Urothelium cell line (cell line): ENCODE measurements around the gene VSIG2.
A peak's percentile ranks its signal among the peaks of the same experiment; 100 is the strongest.

Source experiments
- DNase-seq: peaks from one replicate; pipeline ENCODE4 v3.0.0; 2011; ENCODE audit warnings: low spot score, mixed read lengths
- FAIRE-seq: peaks from 2 replicates; lab custom pipeline; 2011; peaks lifted over from hg19 to GRCh38; lab: Jason Lieb, UNC

VSIG2 gene

DNA sequence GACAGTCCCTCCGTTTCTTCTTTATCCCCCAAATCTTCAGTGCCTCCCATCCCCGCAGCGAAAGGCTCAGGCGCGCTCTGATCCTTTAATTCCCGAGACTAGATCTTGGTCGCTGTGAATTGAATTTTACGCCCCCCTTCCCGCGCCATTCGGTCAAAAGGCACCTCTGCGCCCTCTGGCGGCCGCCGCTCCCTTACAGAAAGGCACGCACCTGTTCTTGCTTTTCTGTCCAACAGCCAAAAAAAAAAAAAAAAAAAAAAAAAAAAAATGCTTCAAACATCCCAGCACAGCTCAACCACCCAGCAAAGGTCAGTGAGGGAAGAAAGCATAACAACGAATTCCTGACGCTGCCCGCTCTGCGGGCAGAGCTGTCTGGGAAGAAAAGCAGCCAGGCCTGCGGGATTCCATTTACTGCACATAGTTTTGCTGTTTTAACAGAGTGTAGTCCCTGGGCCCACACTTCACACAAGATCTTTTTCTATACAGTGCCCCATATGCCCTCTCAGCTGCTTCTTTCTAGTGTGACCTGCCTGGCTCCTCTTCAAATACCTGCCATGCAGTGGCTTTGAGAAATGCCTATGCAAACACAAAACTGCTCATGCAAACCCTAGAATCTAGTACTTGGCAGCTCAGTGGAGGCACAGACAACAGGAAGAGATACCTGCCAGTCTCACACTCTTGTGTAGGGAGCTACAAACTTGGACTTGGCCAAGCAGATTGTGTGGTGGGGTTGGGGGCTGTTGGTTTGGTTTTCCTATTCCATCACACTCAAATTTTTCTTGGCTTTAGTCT, 11.3 kb upstream of the VSIG2 start:
- FAIRE-seq (no peak), DNase-seq (peak; percentile 56)

DNA sequence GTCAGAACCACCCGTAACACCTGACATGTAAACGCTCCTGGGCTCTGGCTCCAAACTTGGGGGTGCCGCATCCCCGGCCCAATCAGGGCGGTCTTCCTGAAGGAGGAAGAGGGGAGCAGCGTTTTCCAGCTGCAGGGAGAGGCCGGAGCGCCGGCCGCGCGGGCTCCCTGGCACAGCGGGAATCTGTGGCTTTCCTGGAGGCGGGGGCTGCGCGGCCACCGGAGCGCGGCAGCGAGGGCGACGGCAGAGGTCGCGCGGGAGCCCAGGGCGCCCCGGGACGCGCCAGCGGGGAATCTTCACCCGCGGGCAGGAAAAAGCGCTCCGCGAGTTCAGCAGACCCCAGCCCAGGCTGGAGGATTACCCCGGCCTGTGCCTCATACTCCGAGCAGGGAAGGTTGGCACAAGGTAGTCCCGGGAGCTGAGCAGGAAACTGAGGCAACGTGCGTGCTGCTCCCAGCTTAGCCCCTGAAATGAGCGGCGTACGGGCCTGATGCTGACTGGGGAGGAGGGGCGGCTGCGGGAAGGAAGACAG, 10.6 kb upstream of the VSIG2 start:
- FAIRE-seq = no peak

DNA sequence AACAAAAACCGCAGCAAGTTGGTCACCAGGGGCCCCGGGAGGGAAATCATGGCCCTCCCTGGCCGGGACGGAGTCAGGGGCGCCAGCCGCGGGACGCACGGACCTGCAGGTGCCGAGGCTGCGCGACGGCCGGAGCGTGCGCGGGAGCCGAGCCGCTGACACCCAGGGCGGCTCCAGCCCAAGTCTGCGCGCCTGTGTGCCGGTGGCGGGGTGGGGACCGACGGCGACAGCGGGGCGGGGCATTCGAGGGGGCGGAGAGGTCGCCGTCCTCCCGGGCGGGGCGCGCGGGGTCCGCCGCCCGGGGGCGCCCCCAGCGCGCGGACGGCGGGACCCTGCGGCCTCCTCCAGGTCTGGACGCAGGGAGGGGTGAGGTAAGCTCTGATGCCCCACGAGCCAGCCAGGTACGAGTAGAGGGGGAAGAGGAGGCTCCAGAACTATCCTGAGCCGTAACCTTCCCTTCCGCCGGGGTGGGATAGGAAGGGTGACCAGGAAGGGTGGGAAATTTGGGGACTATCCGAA, 10.1 kb upstream of the VSIG2 start, which contains the start of gene ESAM:
Gene ESAM (minus strand): TSS at position 186 of the 519 bp plus-strand sequence. CDS start 136 bp downstream, at position 50.
- DNase-seq (no peak), FAIRE-seq (no peak)

More for the DNA sequence above, 10.6 kb upstream of the VSIG2 start:
- DNase-seq = no peak

DNA sequence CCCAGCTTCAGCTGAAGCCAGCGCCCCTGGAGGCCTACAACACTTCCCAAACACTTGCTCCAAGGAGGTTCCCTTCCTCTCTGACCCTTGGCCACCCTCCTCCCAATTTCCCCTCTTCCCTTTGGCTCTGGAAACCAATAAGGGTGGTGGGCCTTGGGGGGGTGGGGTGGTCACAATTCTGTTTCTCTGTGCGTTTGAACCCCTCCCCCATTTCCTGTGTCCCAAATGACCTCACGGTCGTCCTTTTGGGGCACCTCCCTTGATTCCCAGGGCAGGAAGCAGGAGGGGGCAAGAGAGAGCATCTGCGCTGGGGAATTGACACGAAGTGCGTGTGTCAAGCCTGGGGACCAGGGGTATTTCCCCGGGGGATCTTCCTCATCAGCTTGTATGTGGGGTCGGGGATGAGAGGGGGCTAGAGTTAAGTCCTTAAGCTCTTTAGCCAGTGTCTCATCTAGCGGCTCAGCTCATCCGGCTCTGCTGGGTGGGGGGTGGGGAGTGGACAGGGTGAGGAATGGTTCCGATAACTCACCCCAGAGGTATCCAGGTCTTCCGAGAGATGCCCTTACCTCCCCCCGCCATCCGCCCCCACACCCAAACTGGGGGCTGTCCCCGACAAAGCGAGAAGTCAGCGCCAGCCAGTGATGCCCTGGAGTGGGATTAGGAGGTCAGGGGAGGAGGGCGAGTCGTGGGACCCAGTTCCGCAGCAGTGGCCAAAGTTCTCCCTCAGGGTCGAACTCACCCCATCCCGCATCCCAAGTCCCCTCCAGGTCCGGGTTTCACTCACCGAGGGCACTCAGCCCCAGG, 9.4 kb upstream of the VSIG2 start:
- DNase-seq (no peak), FAIRE-seq (no peak)

DNA sequence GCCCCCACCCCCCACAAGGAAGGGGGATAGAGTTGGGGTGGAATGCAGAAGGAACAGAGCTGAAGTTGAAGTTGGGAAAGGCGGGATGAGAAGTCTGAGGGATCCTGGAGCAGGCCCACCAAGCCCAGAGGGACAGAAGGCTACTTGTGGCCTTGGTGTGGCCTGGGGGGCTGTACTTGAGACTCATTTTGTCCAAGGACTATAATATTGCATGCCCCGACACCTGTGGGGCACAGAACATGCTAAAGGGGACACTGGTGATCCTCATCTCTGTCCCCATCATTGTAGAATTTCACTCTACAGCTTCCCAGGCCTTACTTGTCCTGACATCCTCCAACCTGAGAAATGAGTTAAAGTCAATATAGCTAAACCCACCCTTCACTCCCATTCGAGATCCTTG, 8.8 kb upstream of the VSIG2 start:
- no peak for DNase-seq
- FAIRE-seq = no peak

DNA sequence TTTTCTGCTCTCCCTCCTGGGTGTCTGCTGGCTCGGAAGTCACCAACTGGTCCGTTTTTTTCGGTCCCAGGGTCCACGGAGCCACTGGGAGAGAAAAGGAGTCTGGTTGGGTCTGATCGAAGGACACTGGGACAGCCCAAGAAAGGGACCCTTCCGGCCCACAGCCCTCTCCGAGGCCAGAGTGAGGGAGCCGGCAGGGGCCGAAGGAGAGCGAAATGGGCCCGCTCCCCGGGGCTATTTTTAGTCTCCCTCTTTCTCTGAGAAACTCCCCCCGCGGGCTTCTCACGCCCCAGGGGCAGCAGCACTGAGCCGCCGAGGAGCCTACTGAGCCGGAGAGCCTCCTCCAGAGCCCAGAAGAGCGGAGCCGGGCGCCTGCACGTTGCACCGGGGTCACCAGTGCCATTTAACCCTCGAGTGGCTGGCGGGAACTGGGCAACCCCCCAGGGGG, 8.2 kb upstream of the VSIG2 start:
- FAIRE-seq = no peak

DNA sequence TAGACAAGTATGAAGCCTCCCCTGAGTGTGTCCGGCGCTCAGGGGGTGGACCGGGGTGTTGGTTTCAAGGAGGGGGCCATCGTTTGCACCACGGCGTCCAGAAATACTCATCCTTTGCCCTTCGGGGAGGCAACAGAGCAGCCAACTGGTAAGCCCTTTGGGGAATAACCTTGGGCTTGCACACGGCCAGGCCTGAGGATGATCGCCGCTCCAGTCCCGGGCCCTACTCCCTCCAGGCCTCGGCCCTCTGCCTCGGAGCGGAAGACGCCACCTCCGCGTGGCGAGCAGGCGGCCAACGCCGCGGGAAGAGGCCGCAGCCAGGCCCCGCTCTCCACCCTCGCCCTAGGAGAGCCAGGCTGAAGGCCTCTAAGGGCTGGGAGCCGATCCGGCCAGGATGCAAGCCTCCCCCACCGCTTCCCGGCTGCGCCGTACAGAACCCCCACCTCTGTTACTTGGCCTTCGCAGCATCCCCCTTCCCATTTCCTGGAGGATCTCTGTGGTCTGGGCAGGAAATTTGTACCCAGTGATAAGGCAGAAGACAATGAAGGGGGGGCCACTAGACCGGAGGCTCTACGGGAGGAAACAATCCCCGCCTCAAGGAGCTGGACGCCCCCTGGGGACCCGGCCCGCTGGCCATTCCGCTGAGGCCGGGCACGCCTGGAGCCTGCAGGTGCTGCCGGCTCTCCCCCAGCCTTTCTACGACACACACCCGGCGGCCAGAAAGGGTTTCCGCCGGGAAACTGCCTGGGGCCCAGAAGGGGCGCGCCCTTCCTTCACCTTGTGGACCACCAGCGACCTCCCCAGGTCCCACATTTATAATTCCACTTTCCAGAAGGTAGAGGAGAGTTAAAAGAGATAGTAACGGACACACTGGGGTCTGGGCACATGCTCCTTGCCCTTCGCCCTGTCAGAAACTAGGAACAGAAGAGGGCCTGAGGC, 7.5 kb upstream of the VSIG2 start:
- DNase-seq (no peak), FAIRE-seq (no peak)

More for the DNA sequence above, 8.2 kb upstream of the VSIG2 start:
- no peak for DNase-seq

DNA sequence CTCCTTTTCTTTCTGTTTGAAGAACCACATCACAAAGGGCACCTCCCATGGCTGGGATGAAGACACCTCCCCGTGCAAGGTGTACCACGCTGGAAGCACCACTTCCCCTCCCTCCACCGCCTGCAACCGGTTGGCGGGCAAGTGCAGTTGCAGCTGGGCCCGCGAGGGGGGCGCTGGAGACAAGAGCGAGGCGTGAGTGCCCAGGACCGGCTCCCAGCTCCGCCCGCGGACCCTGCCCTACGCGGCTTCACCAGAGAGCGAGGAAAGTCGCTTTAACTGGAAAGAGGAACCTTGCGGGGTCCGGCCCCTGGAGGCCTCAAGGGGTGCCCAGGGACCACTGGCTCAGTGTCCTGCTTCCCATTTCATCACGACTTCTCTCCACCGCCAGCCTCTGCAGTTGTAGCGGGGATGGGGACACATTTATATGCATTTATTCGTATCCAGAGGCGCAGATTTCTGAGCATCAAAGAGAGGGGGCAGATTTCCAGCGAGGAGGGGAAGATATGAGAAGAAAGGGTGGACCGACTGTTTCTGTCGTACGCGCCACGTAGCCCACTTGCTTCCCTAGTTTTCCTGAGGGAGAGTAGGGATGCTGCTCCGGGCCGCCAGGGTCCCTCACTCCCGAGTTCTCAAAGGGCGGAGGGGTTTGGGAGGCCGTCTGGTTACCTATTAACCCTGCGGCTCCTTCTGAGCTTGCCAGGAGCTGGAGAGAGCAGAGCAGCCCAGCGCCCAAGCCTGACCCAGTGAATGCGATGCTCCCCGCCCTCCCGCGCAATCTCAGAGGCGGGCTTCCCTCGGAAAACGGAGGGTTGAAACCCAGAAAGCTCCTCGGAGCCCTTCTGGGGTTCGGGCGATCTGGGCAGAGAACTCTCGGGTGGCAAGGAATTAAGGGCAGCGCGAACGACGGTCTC, 6.6 kb upstream of the VSIG2 start:
- DNase-seq (no peak), FAIRE-seq (no peak)

DNA sequence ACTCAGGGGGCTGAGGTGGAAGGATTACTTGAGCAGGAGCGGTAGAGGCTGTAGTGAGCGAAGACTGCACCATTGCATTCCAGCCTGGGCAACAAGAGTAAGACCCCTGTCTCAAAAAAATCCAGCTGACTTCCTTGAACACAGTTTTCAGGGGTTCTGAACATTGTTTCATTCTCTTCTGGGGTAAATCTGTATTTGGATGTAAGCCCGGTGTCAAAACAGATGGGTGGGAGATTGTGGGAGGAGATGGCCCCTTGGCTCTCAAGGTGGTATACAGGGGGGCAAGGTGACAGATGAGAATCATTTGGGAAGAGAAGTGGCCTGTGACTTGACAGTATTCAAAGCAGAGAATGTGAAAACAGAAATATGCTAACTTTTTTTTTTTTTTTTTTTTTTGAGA, 5.3 kb upstream of the VSIG2 start:
- no peak for FAIRE-seq

DNA sequence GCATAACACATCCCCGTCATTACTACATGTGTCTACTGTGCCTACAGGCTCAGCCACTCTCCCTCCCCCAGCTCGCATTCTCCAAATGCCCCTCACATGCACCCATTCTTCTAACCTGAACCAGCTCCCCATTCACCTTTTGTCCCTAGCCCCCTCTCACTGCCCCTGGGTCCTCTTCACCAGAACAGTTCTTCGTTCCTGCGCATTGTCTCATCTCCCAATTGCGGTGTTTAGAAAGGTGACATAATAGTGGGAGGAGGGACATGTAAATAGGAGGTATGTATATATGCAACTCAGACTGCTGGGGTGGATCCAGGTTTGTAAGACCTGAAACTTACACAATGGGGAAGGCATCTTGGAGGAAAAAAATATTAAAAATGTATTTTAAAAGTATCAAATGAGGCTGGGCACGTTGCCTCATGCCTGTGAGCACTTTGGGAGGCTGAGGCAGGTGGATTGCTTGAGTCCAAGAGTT, 4.7 kb upstream of the VSIG2 start:
- FAIRE-seq (no peak), DNase-seq (no peak)

More for the DNA sequence above, 5.3 kb upstream of the VSIG2 start:
- DNase-seq = no peak

DNA sequence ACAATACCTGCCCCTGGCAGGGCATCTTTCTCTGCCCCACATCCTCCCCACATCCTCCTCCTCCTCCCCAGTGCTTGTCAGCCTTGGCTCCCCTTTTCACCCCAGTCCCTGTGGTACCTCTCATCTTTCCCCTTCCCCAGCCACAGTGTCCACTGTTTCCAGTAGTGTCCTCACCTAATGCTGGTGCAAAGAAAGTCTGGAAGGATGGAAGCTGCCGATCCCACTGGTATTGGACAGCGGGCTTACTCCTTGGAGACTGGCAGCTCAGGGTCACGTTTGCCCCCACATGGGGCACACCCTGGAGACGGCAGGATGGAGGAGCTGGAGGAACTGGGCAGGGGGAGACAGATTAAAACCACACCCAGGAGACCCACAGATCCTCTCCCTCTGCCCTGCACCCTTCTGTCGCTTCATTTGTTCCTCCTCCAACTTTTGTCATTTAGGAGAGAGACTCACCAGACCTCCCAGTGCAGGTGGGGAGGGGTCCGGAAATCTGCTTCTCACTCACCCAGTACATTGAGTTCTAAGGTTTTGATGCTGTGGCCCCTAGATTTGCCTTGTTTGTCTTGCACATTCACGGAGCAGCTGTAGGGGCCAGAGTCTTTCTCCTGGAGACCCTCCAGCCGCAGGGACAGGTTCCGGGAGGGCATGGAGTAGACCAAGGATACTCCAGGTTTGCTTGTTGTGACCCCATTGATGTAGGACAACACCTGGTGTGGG, 4.1 kb upstream of the VSIG2 start:
- DNase-seq (no peak), FAIRE-seq (no peak)

DNA sequence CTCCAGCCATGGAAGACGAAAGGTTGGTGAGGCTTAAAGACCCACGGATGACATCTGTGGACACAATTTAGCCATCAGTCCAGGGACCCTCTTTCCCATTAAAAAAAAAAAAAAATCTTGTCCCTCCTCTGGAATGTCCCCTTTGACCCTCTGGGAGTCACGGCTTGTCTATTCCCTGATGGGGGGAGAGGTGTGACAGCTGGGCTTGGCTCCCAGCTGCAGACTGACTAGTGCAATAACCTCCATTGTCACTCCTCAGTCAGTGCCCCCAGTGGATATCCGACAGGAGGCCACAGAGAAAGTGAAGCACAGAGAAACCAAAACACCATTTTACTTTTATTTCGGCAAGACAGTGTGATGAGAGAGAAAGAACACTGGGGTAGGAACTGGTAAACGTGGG, 2.7 kb upstream of the VSIG2 start:
- DNase-seq (no peak), FAIRE-seq (no peak)

DNA sequence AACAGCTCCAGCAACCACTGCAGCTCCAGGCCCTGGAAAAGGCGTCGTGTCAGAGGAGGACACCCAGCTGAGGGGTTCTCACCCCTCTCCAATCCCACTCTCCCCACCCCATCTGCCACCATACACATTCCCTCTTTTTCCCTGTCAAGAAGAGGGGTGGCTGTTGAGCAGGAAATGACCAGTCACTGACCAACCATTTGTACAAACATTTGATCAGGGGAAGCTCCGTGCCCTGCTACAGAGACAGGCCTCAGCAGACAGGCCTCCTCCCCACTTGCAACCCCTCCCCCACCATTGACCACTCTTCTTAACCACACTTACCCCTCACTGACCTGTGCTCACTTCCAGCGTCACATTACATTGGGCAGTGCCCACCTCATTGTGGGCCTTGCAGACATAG, 2.3 kb upstream of the VSIG2 start:
- DNase-seq (no peak), FAIRE-seq (no peak)

DNA sequence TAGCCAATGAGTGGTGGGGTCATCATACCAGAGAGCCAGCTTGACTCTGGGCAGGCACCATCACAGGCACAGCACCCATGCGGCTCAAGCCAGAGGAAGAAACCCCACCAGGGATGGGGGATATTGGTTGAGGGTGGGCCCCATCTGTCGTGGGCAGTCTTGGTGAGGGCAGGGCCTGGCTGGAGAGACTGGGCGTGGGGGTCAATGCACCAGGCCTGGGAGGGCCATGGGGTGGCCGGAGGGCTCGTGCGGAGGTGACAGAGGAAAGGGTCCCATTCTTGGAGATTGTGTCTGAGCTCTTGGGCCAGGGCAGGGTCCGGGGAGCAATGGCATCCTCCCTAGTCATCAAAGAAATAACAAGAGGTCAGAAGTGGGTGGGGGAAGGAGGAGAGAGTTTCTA, 1.6 kb upstream of the VSIG2 start:
- FAIRE-seq (no peak), DNase-seq (no peak)

DNA sequence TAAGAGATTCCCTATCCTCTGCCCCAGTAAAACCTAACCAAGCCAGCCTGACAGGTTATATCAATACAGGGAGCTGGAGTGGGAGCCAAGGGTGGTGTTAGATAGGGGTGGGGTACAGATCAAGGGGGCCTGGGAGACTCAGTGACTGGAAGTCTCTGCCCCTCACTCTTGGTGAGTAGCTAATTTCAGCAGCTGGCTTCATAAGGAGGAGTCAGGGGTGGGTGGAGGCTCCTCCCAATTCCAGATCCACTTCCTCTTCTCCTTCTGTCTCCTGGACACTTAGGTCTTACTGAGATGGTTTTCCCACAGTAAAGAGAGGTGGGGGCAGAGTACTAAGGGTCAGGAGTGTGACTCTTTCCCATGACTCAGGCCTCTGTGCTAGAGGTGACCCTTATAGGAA, 1.1 kb upstream of the VSIG2 start:
- no peak for FAIRE-seq
- DNase-seq = no peak

DNA sequence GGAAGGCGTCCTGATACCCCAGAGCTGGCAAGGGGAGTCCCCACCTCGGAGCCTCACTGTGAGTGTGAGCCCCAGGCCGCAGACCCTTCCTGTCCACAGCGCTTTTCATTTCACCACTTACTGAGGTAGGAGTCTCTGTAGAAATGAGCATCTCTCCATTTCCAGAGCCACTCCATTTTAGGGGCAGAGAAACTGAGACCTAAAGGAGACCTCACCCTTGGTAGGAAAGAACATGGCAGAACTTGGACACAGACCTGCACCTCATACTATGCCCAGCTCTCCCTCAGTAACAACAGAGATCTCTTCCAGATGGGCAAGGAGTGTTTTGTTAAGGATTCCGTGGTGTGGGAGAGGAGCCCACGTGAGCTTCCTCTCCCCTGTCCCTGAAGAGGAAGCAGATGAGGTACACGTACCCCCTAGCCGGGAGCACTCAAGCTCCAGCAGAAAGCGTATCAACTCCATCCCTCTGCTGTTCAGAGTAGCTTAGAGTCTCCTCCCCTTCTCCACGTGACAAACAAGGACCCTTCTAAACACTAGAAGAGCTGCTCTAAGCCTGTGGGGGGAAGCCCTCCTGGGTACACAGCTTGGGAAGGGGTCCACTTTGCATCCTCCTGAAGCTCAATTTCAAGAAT, 532 bp upstream of the VSIG2 start:
- DNase-seq = no peak
- no peak for FAIRE-seq

DNA sequence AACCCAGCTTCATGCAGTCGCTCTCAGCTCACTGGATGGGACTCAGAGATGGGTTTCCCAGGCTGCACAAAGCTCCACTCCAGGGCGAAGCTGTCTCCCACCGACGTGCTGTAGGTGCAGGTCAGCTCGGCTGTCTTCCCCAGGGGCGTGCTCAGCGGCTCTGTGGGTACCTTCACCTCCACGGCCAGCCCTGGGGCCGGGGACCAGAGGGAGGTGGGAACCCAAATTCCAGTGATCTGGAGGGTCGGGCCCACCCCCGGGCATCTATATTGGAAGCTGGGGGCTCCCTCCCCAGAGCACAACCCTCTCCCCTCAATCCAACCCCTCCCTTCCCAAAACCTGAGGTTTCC, 689 bp downstream of the VSIG2 start:
- FAIRE-seq (no peak), DNase-seq (no peak)

DNA sequence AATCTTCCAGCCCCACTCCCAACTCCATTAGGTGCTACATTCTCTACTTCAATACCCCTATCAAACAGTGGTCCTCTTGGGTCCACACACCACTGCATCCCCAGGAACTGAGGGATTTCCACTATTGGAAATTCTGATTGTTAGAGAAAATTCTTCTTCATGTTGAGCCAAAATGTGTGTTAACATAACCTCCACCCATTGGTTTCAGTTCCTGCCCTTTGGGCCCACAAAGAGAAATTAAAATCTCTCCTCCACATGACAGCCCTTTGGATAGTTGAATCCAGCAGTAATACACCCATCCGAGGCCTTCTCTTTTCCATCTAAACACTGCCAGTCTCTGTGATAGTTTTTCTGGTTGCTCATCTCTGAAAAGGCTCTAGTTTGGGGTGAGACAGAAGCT, 2.1 kb downstream of the VSIG2 start:
- FAIRE-seq = no peak
- DNase-seq = no peak
